ENCODE results near the gene CD74.
"Not testable (repeated sequence)": the region's sequence is repeated elsewhere in the genome, so short reads cannot be mapped to it uniquely, and the experiment has no call there.

Gene CD74

DNA sequence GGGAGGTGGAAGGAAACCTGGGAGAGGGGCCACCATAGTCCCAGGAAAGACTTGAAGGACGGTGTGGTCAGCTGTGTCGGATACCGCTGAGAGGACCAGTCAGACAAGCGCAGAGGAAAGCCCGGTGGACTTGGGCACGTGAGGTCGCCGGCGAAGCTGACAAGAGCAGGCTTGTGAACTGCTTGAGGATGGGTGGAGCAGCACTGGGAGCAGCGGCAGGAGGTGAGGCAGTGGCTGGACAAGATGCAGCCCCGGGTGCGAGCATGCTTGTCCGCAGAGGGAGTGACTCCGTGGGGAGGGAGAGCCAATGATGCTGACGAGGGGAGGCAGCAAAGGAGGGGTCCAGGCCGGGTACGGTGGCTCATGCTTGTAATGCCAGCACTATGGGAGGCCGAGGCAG lies 18.3 kb upstream of the CD74 start:
- no peak for DNase-seq (ENCODE audit: low read depth)
- H3K4me3 ChIP-seq (ENCODE audit: low read length), result no peak overlapping the region
- TF ChIP-seq CTCF (conservative IDR thresholded peaks at IDR 0.05; ENCODE audit: low read length), result no peak

GRCh38 chr5:150429410-150429873 lies 16.7 kb upstream of the CD74 start:
- no peak for DNase-seq (ENCODE audit: low read depth)
- TF ChIP-seq CTCF (conservative IDR thresholded peaks at IDR 0.05; ENCODE audit: low read length), result no peak
- H3K4me3 ChIP-seq (ENCODE audit: low read length), result no peak overlapping the region

GRCh38 chr5:150428978-150429377 lies 16.3 kb upstream of the CD74 start:
- DNase-seq (ENCODE audit: low read depth), result no peak
- H3K4me3 ChIP-seq (ENCODE audit: low read length), result no peak overlapping the region
- no peak for TF ChIP-seq CTCF (conservative IDR thresholded peaks at IDR 0.05; ENCODE audit: low read length)

DNA sequence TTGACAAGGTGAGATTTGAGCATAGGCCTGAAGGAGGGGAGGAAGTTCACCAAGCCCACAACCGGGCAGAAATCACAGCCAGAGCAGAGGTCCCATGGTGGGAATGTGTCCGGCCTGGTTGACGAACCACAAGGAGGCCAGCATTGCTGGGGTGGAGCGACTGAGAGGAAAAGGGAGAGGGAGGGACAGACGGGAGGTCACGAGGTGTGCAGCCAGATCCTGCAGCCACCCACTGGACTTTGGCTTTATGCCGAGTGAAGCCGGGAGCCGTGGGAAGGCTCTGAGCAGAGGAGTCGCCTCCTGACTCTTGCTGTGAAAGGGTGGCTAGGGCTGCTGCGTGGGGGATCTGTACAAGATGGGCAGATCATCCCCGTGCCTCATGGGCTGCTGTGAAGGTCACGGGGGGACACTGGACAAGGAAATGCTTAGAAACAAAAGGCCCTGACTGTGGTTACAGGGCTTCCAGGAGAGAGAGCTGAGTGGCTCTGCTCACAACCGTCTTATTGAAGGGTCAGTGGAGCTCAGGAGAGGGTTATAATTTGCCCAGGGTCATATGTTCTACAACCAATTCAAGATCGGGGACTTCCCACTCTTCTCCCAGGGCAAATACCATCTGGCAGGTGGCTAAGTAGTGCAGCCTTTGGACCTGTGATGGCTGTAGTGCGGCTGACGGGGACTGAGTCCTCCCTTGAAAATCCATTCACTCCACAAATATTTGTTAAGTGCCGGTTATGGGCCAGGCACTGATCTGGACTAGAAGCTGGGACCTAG lies 15.6 kb upstream of the CD74 start:
- H3K4me3 ChIP-seq (ENCODE audit: low read length), result no peak overlapping the region
- DNase-seq (ENCODE audit: low read depth), result no peak
- no peak for TF ChIP-seq CTCF (conservative IDR thresholded peaks at IDR 0.05; ENCODE audit: low read length)

- H3K4me3 ChIP-seq (ENCODE audit: low read length); DNase-seq (ENCODE audit: low read depth): not testable (repeated sequence)
Measured at GRCh38 chr5:150426165-150426564, 13.5 kb upstream of the CD74 start.

- no peak for DNase-seq (ENCODE audit: low read depth)
- TF ChIP-seq CTCF (conservative IDR thresholded peaks at IDR 0.05; ENCODE audit: low read length), result no peak
- H3K4me3 ChIP-seq (ENCODE audit: low read length), result no peak overlapping the region
Measured at GRCh38 chr5:150422758-150423157, 10.0 kb upstream of the CD74 start.

GRCh38 chr5:150422075-150422474 lies 9.4 kb upstream of the CD74 start:
- H3K4me3 ChIP-seq (ENCODE audit: low read length), result no peak overlapping the region
- no peak for DNase-seq (ENCODE audit: low read depth)
- no peak for TF ChIP-seq CTCF (conservative IDR thresholded peaks at IDR 0.05; ENCODE audit: low read length)

Measured in AG10803 (cell line).